Inflammatory macrophage treated with lipopolysaccharide for 1 hour (primary cell): Measurements from ENCODE around the gene LZTR1.
"Not testable (repeated sequence)": the region's sequence is repeated elsewhere in the genome, so short reads cannot be mapped to it uniquely, and the experiment has no call there.

Experiments
- DNase-seq, 2 donors: peaks; one replicate each; pipeline ENCODE4 v3.0.0-alpha.2; 2020 to 2022

Gene LZTR1

GRCh38 chr22:21041937-21042336 is 59.8 kb downstream of the LZTR1 start:
- no peak for DNase-seq

GRCh38 chr22:21042978-21043859 is 61.1 kb downstream of the LZTR1 start:
- DNase-seq, result no peak

GRCh38 chr22:21043860-21044535 is 61.9 kb downstream of the LZTR1 start:
- DNase-seq, result no peak

- peak; percentile 10 to 20 for DNase-seq
These were observed 63.0 kb downstream of the LZTR1 start for GRCh38 chr22:21044931-21045584.

GRCh38 chr22:21045585-21046294 is 63.6 kb downstream of the LZTR1 start, which contains the start of gene LRRC74B:
LRRC74B (plus strand) TSS chr22:21045946; CDS start chr22:21045987, 41 bp downstream.
- peak; percentile 50 to 69 for DNase-seq

GRCh38 chr22:21047035-21047661 is 65.1 kb downstream of the LZTR1 start:
- no peak for DNase-seq

- DNase-seq, result no peak
These were observed 65.6 kb downstream of the LZTR1 start for GRCh38 chr22:21047730-21048129.

- DNase-seq, result not testable (repeated sequence)
These were observed 66.4 kb downstream of the LZTR1 start for GRCh38 chr22:21048448-21048847.
